Activated CD4-positive, alpha-beta T cell treated with anti-CD3 and anti-CD28 coated beads for 4 hours (primary cell): ENCODE results near the gene COBL.

Source experiments
- DNase-seq, 2 donors: peaks; one replicate each; pipeline ENCODE4 v3.0.0-alpha.2; 2020

Gene COBL

GRCh38 chr7:51103718-51104117 lies 212.9 kb downstream of the COBL start:
- no peak for DNase-seq

- DNase-seq = no peak
These were observed 213.8 kb downstream of the COBL start for GRCh38 chr7:51102828-51103227.

GRCh38 chr7:51101111-51101757 lies 215.4 kb downstream of the COBL start:
- DNase-seq = no peak

- DNase-seq = no peak
These were observed 226.2 kb downstream of the COBL start for GRCh38 chr7:51090411-51090810.

GRCh38 chr7:51085034-51085692 lies 231.4 kb downstream of the COBL start:
- DNase-seq = no peak

- DNase-seq = no peak
These were observed 232.5 kb downstream of the COBL start for GRCh38 chr7:51084121-51084520.

GRCh38 chr7:51082940-51083533 lies 233.6 kb downstream of the COBL start:
- no peak for DNase-seq

- no peak for DNase-seq
These were observed 234.3 kb downstream of the COBL start for GRCh38 chr7:51082096-51082840.

- DNase-seq = no peak
These were observed 235.2 kb downstream of the COBL start for GRCh38 chr7:51081270-51081890.

GRCh38 chr7:51080622-51081269 lies 235.9 kb downstream of the COBL start:
- no peak for DNase-seq

- no peak for DNase-seq
These were observed 236.4 kb downstream of the COBL start for GRCh38 chr7:51080216-51080615.

GRCh38 chr7:51079494-51079893 lies 237.1 kb downstream of the COBL start:
- no peak for DNase-seq

GRCh38 chr7:51078653-51079052 lies 238.0 kb downstream of the COBL start:
- DNase-seq = no peak

GRCh38 chr7:51077987-51078370 lies 238.6 kb downstream of the COBL start:
- DNase-seq = no peak

- DNase-seq = no peak
These were observed 239.2 kb downstream of the COBL start for GRCh38 chr7:51077316-51077986.

- no peak for DNase-seq
These were observed 240.7 kb downstream of the COBL start for GRCh38 chr7:51075681-51076580.

GRCh38 chr7:51073171-51073570 lies 243.4 kb downstream of the COBL start:
- no peak for DNase-seq

GRCh38 chr7:51072281-51072680 lies 244.3 kb downstream of the COBL start:
- no peak for DNase-seq

- DNase-seq = no peak
These were observed 245.2 kb downstream of the COBL start for GRCh38 chr7:51071427-51071826.

- DNase-seq = no peak
These were observed 246.5 kb downstream of the COBL start for GRCh38 chr7:51070151-51070550.
